K562 (cell line): Measurements from ENCODE around the gene OSBPL3. TPM values are rescaled to one million over a fixed set of nuclear protein-coding genes. Genes with fewer than 3 reads are reported as not detected.

Experiments
- ARID1B ChIP-seq: fragments of 450-650 bp; IDR thresholded peaks from 2 replicates; pipeline ENCODE4 v1.6.1; 2016; ENCODE audit warnings: antibody characterized with exemption, mild to moderate bottlenecking, inconsistent platforms
- BCLAF1 ChIP-seq, 2 experiments: fragments of 450-650 bp in 1 of 2; IDR thresholded peaks; 2 replicates each; pipeline ENCODE4 v1.6.1; 2011 to 2017; ENCODE audit warnings: low read depth in 2 of 2, antibody characterized with exemption in 1 of 2, borderline replicate concordance in 1 of 2, low read length in 1 of 2, mild to moderate bottlenecking in 1 of 2, mixed read lengths in 1 of 2; ENCODE audit not compliant: control insufficient read depth in 1 of 2
- CREB3L1 ChIP-seq: fragments of 450-650 bp; IDR thresholded peaks from 2 replicates; pipeline ENCODE4 v1.6.1; 2014; ENCODE audit warnings: low read depth, mild to moderate bottlenecking, moderate library complexity, borderline replicate concordance
- CREM ChIP-seq: IDR thresholded peaks from 2 replicates; pipeline ENCODE4 v1.6.1; 2014; ENCODE audit warnings: antibody characterized with exemption, low read depth
- GTF3C2 ChIP-seq: IDR thresholded peaks from 3 replicates; pipeline ENCODE4 v1.6.1; 2011; ENCODE audit warnings: borderline replicate concordance, mild to moderate bottlenecking, moderate library complexity; ENCODE audit not compliant: insufficient read length; ENCODE audit errors: extremely low read depth
- HIVEP1 ChIP-seq: fragments of 250-450 bp; sonication (Bioruptor Pico); IDR thresholded peaks from 2 replicates; pipeline ENCODE4 v1.4.0; 2020; ENCODE audit warnings: mild to moderate bottlenecking
- MYBL2 ChIP-seq, 2 experiments: fragments of 450-650 bp in 1 of 2; sonication (generic) in 1 of 2; formaldehyde crosslinking in 1 of 2; IDR thresholded peaks; 2 replicates each; pipeline versions ENCODE4 v1.6.1 to v1.8.1; 2017 to 2022; ENCODE audit warnings: borderline replicate concordance in 1 of 2, inconsistent platforms in 1 of 2, low read depth in 1 of 2, mild to moderate bottlenecking in 1 of 2, missing genetic modification reagents in 1 of 2, moderate library complexity in 1 of 2
- NFE2 ChIP-seq: IDR thresholded peaks from 2 replicates; pipeline ENCODE4 v1.6.1; 2014; ENCODE audit warnings: antibody characterized with exemption, low read depth
- NFIC ChIP-seq: fragments of 450-650 bp; IDR thresholded peaks from 2 replicates; pipeline ENCODE4 v1.6.1; 2017; ENCODE audit warnings: mild to moderate bottlenecking, inconsistent platforms
- NR2F6 ChIP-seq: fragments of 450-650 bp; formaldehyde crosslinking; IDR thresholded peaks from 2 replicates; pipeline ENCODE4 v1.4.0; 2020; ENCODE audit warnings: mild to moderate bottlenecking
- PKNOX1 ChIP-seq: fragments of 450-650 bp; IDR thresholded peaks from 2 replicates; pipeline ENCODE4 v1.6.1; 2016
- PTRF ChIP-seq: fragments of 450-650 bp; IDR thresholded peaks from 2 replicates; pipeline ENCODE4 v1.6.1; 2016; ENCODE audit warnings: mild to moderate bottlenecking, missing genetic modification characterization, missing compliant biosample characterization
- SIN3B ChIP-seq: fragments of 450-650 bp; IDR thresholded peaks from 2 replicates; pipeline ENCODE4 v1.6.1; 2017; ENCODE audit warnings: low read depth, mild to moderate bottlenecking, moderate library complexity
- SNAPC5 ChIP-seq: fragments of 250-450 bp; sonication (Bioruptor Pico); IDR thresholded peaks from 2 replicates; pipeline ENCODE4 v1.8.0; 2021; ENCODE audit warnings: moderate library complexity, mild to moderate bottlenecking, inconsistent platforms
- TAL1 ChIP-seq: fragments of 450-650 bp; IDR thresholded peaks from 2 replicates; pipeline ENCODE4 v1.6.1; 2016; ENCODE audit warnings: mild to moderate bottlenecking
- ZBTB43 ChIP-seq: sonication (generic); formaldehyde crosslinking; IDR thresholded peaks from 2 replicates; pipeline ENCODE4 v1.8.0; 2023; ENCODE audit warnings: mild to moderate bottlenecking, missing genetic modification reagents
- ZNF764 ChIP-seq: fragments of 250-450 bp; sonication (Bioruptor Pico); IDR thresholded peaks from 2 replicates; pipeline ENCODE4 v1.4.0; 2020; ENCODE audit warnings: low read depth, mild to moderate bottlenecking, moderate library complexity
- polyA plus RNA-seq, 8 experiments: library from polyadenylated mRNA; depleted of rRNA in 4 of 8; stranded (reverse) in 5 of 8; unstranded in 3 of 8; fragments of >200 nt; fragmentation: Nextera tagmentation in 2 of 8; fragmentation: Illumina TruSeq in 1 of 8; extraction: Ambion mirVana in 2 of 8; extraction: Trizol in 1 of 8; gene quantifications; 2 replicates each; pipeline versions ENCODE4 v1.2.1 to v1.2.3, GENCODE V29; 2011 to 2014; ENCODE audit warnings: inconsistent platforms in 1 of 8, missing spikeins in 1 of 8
- total RNA-seq, 7 experiments: library from RNA; depleted of rRNA in 6 of 7; stranded (reverse); fragments of >200 nt in 6 of 7; fragmentation: Illumina TruSeq in 2 of 7; extraction: Trizol in 2 of 7; gene quantifications; 2 replicates each; pipeline versions ENCODE4 v1.2.1 to v1.2.3, GENCODE V29; 2011 to 2021; ENCODE audit warnings: low replicate concordance in 1 of 7

Gene OSBPL3
- total and polyA plus RNA-seq, 9 of the 15 experiments (the other 6 are each of a cell fraction or from before 2014, with no cell fraction given) = 4.8 to 37.2 (median 26.5) TPM

GRCh38 chr7:24923172-24923865 lies 56.7 kb downstream of the OSBPL3 start (continued):
- TF ChIP-seq SNAPC5 (CRISPR knock-in tag) = no peak
- no peak for TF ChIP-seq ZBTB43 (CRISPR knock-in tag)
- TF ChIP-seq HIVEP1 = no peak
- TF ChIP-seq BCLAF1 (IDR thresholded peaks at IDR 0.05; ENCODE audit: borderline replicate concordance in 1 of 2, control insufficient read depth in 1 of 2, low read depth in 2 of 2, low read length in 1 of 2) = no peak
- TF ChIP-seq TAL1 = peak; percentile 4; the same call in 1 of the 2 replicates
- peak; percentile 34 for TF ChIP-seq NFE2
- no peak for TF ChIP-seq NR2F6 (CRISPR knock-in tag)
- no peak for TF ChIP-seq ZNF764 (CRISPR knock-in tag)
- no peak for TF ChIP-seq SIN3B
- no peak for TF ChIP-seq PTRF
- no peak for TF ChIP-seq GTF3C2
- no peak for TF ChIP-seq CREB3L1
- no peak for TF ChIP-seq NFIC
- TF ChIP-seq ARID1B = peak; percentile 64
- TF ChIP-seq PKNOX1 = peak; percentile 98
- TF ChIP-seq CREM = 0 out of 2 replicates have a peak, but pooled peaks have one; percentile 20
- TF ChIP-seq MYBL2 (IDR thresholded peaks at IDR 0.05; ENCODE audit: low read depth) = no peak
- TF ChIP-seq MYBL2 (CRISPR knock-in tag; IDR thresholded peaks at IDR 0.05; ENCODE audit: borderline replicate concordance) = no peak
